ENCODE data around the gene IL17RA. TPM values are rescaled to one million over a fixed set of nuclear protein-coding genes. Genes with fewer than 3 reads are reported as not detected.

The IL17RA gene
- total and polyA plus RNA-seq, 4 donors, result 3.1 to 9.0 (median 4.4) TPM

DNA sequence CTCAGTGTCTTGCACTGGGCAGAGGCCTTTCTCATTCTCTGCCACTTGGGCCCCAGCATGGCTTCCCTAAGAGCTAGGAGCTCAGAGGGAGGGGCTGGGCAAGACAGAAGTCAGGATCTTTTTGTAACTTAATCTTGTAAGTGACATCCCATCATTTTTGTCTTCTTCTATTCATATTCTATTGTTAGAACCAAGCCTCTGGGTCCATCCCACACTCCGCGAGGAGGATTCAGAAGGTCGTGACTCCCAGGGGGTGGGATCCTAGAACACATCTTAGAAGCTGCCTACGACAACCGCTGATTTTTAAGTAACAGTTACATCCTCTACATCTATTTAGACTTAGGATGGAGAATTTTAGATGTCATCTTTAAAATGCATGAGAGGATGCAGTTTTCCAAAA, 1.5 kb upstream of the IL17RA start:
- no peaks in the 10 kb centered on the region for H3K27me3 ChIP-seq (ENCODE audit: control insufficient read depth in 4 of 4, insufficient read depth in 4 of 4, low read length in 3 of 4)
- WGBS, result 96% methylated on average over 5 of the region's 5 CpGs
- no peak overlapping the region for H3K4me3 ChIP-seq (ENCODE audit: low read depth in 1 of 3, low read length in 3 of 3)
- no peaks in the 10 kb centered on the region for H3K36me3 ChIP-seq (ENCODE audit: control insufficient read depth in 4 of 4, insufficient read depth in 3 of 4, low read depth in 1 of 4, low read length in 3 of 4)
- DNase-seq (ENCODE audit: low spot score), result no peak
- H3K27ac ChIP-seq (ENCODE audit: low read depth in 1 of 2, low read length in 2 of 2), result no peak overlapping the region
- peaks cover 0 to 10% (median 3%) of the 10 kb centered on the region in 4 donors for H3K4me1 ChIP-seq (ENCODE audit: control insufficient read depth in 4 of 4, insufficient read depth in 4 of 4, low read length in 3 of 4)
- no peaks in the 10 kb centered on the region for H3K9me3 ChIP-seq (ENCODE audit: control insufficient read depth in 4 of 4, low read length in 3 of 4)
- no peak overlapping the region for H3K9ac ChIP-seq (ENCODE audit: low read depth in 1 of 2, low read length in 2 of 2)
- TF ChIP-seq JUND (IDR thresholded peaks at IDR 0.05) (no peak), HNF4G (IDR thresholded peaks at IDR 0.05) (no peak), REST (IDR thresholded peaks at IDR 0.05) (no peak)

DNA sequence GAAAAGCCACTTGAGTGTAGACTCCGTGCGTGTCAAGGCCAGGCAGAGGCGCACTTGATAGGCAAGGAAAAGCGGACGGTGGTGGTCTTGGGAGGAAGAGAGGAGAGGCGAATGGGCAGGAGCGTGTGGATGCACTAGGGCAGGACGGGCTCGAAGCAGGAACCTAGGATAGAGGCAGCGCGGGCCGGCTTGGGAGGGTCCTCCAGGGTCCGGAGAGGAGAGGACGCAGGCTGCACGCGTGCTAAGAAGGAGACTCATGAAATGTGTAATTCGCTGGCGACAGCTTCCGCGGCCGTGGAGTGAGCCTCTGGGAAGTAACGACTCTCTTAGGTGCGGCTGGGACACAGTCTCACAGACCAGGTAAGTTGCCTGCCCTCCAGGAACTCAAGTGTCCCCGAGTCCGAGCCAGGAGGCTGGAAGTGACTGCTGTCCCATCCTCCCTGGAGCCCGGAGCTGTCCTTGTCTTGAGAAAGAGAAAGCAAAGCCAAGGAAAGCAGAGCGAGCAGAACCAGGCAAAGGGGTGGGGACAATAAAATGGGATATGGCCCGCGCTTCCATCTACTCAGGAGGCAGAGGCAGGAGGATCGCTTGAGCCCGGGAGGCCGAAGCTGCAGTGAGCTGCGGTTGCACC, 874 bp upstream of the IL17RA start:
- no peak for DNase-seq (ENCODE audit: low spot score)
- Histone ChIP-seq H3K36me3 (ENCODE audit: control insufficient read depth in 4 of 4, insufficient read depth in 3 of 4, low read depth in 1 of 4, low read length in 3 of 4) (no peaks in the 10 kb centered on the region), H3K9me3 (ENCODE audit: control insufficient read depth in 4 of 4, low read length in 3 of 4) (no peaks in the 10 kb centered on the region), H3K9ac (ENCODE audit: low read depth in 1 of 2, low read length in 2 of 2) (no peak overlapping the region), H3K27ac (ENCODE audit: low read depth in 1 of 2, low read length in 2 of 2) (peak overlapping the region in 1 of 2 donors; percentile 90), H3K4me1 (ENCODE audit: control insufficient read depth in 4 of 4, insufficient read depth in 4 of 4, low read length in 3 of 4) (peaks cover 0 to 10% (median 3%) of the 10 kb centered on the region in 4 donors), H3K4me3 (ENCODE audit: low read depth in 1 of 3, low read length in 3 of 3) (no peak overlapping the region), H3K27me3 (ENCODE audit: control insufficient read depth in 4 of 4, insufficient read depth in 4 of 4, low read length in 3 of 4) (no peaks in the 10 kb centered on the region)
- WGBS, result 90% methylated on average over 33 of the region's 33 CpGs
- TF ChIP-seq EGR1 (IDR thresholded peaks at IDR 0.05; ENCODE audit: low read depth in 2 of 2), result no peak
- no peak for TF ChIP-seq CTCF (IDR thresholded peaks at IDR 0.05; ENCODE audit: low read depth, low read length, missing input control)
- no peak for TF ChIP-seq REST (IDR thresholded peaks at IDR 0.05)
- TF ChIP-seq FOXA2 (IDR thresholded peaks at IDR 0.05), result no peak
- TF ChIP-seq RXRA (IDR thresholded peaks at IDR 0.05), result no peak
- no peak for TF ChIP-seq SP1 (IDR thresholded peaks at IDR 0.05)
- TF ChIP-seq JUND (IDR thresholded peaks at IDR 0.05), result no peak
- TF ChIP-seq, protein P1, sequence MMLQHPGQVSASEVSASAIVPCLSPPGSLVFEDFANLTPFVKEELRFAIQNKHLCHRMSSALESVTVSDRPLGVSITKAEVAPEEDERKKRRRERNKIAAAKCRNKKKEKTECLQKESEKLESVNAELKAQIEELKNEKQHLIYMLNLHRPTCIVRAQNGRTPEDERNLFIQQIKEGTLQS (IDR thresholded peaks at IDR 0.05), result no peak
- TF ChIP-seq NR2F2 (IDR thresholded peaks at IDR 0.05), result no peak
- TF ChIP-seq YY1 (IDR thresholded peaks at IDR 0.05), result no peak
